Esophagus squamous epithelium (tissue), 4 donors: ENCODE data around the gene TNRC6A.

Experiments used
- CTCF ChIP-seq, 6 experiments: fragments of 450-650 bp in 4 of 6; fragments of 200-600 bp in 2 of 6; sonication (generic) in 2 of 6; IDR thresholded peaks; one replicate each; pipeline ENCODE4 v1.5.1; 2016 to 2019; ENCODE audit warnings: antibody characterized with exemption in 6 of 6, mild to moderate bottlenecking in 4 of 6, moderate library complexity in 4 of 6
- POLR2A ChIP-seq, 4 donors: fragments of 450-650 bp; IDR thresholded peaks; one replicate each; pipeline ENCODE4 v1.6.1; 2017; ENCODE audit warnings: antibody characterized with exemption in 4 of 4, mild to moderate bottlenecking in 4 of 4, moderate library complexity in 3 of 4

- TF ChIP-seq CTCF (IDR thresholded peaks at IDR 0.05) (no peak), POLR2A (IDR thresholded peaks at IDR 0.05) (no peak)
Observed at GRCh38 chr16:24826817-24827566, 97.5 kb downstream of the TNRC6A start.
